GM18519 (cell line): ENCODE results near the gene CDK6.

Experiments
- ATAC-seq: cut with Tn5 transposase; IDR thresholded peaks from one replicate; pipeline ENCODE4 v1.9.1; 2021; ENCODE audit warnings: mild to moderate bottlenecking, moderate library complexity; ENCODE audit not compliant: unreplicated experiment, low FRiP score

Gene CDK6

DNA sequence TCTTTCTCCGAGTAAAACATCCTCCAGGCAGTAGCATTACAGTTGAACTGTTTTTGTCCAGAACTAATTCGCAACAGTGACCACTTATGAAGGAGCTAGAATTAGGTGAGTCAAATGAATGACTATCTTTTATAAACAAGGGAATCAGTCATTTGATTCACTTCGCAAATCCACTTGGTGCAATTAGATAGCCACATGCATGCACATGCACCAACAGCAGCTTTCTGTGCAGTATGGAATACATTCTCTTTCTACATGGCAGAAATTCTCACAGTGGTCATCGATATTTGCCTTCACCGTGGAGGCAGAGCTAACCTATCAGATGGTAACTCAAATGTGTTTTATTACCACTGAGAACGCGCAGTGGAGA is 118.8 kb downstream of the CDK6 start:
- ATAC-seq: no peak

DNA sequence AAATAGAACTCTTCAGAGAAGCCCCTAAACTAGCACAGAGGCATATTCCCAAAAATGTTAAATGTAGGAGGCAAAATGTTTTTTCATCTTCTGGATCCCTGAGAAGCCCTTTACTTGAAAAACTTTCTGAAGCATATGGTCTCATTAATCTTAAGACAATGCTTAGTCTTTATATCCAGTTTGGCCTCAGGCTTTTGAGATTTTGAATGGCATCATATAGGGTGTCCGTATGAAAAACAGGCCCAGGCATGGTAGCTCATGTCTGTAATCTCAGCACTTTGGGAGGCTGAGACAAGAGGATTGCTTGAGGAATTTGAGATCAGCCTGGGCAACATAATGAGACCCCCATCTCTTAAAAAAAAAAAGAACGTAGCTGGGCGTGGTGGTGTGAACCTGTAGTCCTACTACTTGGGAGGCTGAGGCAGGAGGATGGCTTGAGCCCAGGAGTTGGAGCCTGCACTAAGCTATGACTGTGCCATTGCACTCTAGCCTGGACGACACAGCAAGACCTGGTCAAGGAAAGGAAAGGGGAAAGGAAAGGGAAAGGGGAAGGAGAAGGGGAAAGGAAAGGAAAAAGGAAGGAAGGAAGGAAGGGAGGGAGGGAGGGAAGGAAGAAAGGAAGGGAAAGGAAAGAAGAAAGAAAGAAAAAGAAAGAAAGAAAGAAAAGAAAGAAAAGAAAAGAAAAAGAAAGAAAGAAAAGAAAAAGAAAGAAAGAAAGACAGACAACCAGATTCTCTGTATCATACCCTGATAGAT is 119.4 kb downstream of the CDK6 start:
- ATAC-seq: no peak

GRCh38 chr7:92715963-92716362 is 120.4 kb downstream of the CDK6 start:
- no peak for ATAC-seq

DNA sequence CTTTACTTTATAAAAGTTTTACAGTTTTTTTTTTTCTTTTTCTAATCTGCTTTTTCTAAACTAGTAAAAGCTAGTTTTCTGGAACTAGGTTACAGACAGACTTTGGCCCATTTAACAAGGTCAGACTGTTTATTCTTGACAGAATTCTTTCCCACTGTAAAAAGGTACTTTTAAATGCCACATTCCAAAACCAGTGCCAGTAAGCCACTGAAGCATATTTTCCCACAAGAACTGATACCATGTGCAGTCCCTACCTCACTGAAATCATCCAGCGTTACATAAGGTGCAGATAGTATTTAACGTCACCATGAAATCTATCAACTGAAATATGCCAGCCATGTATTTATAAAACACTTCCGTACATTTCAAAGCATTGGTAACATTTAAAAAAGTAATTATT is 121.6 kb downstream of the CDK6 start:
- no peak for ATAC-seq

GRCh38 chr7:92714280-92714679 is 122.1 kb downstream of the CDK6 start:
- ATAC-seq: no peak

DNA sequence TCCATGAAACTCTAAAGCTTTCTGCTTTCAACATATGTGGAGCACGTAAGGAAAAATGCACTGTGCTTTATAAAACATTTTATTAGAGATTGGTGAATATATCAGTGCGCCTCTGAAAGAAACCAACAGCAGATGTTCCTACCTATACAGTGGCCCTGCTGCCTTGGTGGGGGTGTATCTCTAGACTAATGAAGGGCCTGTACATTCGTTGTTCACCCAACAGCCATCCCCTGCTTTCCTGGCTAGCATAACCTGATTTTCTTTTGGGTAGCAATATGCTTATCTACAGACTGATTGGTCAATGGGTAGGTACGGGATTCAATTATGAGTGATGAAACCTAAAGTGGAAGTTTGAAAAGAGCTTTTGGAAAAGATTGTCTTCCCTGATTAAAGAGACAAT is 126.5 kb downstream of the CDK6 start:
- no peak for ATAC-seq

DNA sequence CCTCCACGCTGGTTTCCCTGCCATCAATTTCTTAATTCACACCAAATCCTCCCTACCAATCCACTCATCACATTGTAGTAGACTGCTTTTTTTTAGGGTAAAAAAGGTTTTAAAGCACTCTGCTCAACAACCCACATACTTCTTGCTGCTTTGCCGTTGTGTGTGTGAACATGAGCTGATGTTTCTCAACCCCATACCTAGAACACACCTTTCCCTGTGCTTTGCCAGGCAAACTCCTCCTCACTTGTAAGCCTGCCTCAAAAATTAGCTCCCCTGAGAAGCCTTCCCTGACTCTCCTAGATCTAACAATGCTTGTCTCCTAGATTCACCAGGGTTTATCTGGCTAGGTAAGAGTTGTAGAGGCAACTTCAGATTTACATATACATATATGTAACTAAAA is 127.2 kb downstream of the CDK6 start:
- no peak for ATAC-seq

DNA sequence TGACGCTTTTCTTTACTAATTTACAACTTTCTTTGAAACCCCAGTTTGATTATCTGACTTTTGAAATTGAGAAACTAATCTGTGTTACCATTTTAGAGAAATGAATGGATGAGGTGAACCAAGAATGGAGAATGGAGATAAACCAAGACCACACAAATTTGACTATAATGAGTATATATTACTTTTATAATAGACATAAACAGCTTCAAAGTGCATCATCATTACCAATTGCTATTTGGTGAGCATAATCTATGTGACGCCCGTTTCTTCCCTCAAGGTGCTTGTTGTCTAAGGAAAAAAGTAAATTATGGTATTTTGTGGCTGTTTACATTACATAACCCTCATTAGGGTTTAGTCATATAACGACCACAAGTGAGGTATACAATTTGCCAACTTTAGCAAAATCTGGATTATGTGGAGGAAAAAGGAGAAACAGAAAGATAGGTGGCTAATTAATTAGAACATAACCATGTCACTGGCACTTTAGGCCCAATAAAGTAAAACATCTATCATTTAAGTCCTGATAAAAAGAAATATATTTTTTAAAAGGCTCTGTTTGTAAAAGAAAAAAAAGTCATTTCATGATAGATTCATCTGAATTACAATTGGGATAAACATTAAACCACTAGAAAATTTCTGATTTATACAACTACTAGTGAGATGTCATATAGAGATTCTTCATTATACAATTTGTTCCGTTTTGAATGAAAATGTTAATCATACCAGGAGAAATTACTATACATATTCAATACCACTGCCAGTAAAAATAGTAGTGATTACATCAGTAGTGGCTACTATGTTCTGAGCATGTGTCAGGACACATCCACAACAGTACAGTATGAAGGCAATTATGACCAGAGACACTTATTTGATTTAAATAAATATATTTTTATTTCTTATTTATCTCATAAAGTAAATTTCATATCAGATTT is 128.0 kb downstream of the CDK6 start:
- no peak for ATAC-seq

DNA sequence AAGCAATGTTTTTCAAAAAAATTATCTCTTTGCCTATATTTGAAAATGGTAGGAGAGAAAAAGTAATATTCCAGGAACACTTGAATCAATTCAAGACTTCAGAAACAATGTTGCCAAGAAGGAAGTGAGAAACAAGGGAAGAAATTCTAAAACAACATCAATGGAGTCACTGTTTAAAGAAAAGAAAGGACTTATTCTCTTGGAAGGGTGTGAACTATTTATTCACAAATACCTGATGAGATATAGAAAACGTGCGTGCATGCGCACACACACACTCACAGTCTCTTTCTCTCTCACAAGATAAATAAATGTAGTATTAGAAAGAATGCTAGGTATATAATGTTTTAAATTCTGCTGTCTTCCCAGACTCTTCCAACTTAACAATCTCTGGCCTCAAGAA is 128.9 kb downstream of the CDK6 start:
- ATAC-seq: no peak

DNA sequence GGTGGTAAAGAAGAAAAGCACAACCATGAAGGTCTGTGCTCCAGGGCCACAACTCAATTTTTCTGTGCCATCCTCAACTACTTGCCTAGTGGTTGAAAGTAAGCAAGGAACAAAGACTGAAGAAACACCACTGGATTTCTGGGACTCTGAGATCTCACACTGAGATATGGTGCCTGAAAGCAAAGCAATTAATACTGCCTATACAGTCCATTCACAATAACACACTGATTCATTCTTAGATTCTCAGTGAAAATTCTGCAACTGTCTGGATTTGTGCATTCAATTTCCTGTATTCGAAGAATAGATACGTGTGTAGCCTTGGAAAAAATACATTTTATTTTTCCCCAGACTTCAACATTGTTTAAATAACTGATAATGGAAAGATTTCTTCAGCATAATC is 129.8 kb downstream of the CDK6 start:
- ATAC-seq: no peak

DNA sequence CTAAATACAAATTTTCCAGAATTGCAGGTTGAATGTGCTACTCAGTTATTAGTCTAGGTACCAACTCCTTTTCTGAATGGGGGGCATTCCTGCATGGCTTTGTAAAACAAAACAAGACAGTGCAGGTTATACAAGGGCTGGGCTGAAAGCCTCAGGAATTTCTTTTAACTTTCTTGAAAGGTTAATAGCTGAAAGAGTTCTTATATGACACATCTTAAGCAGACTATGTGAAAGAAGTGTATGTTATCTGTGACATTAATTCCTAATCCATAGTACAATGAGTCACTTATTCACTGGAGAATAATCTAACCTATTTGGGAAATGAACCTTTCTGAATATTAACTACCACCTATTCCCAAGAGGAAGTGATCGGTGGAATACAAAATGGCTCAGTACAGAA is 130.5 kb downstream of the CDK6 start:
- no peak for ATAC-seq

DNA sequence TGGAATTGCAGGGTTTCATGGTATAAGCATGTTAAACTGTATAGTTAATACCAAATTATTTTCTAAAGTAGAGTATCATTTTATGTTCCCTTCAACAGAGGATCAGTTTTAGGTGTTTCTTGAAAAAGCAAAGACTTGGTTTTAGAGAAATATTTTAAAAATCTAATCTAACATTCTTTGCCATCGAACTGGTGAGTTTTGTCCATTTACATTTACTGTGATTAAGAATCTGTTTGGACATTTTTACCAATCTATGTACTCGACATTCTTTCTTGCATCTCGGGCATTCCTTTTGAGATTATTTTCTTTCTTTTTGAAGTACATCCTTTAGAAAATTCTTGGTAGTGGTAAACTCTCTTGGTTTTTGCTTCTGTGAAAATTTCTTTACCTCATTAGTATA is 131.5 kb downstream of the CDK6 start:
- ATAC-seq: no peak

DNA sequence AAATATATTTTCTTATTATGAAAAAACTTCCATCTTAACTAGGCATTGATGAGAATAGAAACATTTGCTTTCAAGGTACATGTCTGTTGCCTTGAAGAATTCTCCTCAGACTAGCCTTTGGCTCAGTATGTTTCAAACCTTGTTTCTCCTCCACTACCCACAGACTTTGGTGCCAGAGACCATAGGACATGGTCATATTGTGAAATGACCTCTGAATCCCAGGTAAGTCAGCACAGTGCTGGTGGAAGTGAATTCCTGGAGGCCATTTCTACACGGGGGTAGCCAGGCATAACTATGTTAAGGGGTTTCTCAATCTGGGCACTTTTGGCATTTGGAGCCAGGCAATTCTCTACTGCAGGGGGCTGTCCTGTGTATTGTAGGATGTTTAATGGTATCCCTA is 133.8 kb downstream of the CDK6 start:
- no peak for ATAC-seq

- no peak for ATAC-seq
Observed at GRCh38 chr7:92699966-92700514, 136.3 kb downstream of the CDK6 start.

GRCh38 chr7:92699560-92699959 is 136.8 kb downstream of the CDK6 start:
- no peak for ATAC-seq

DNA sequence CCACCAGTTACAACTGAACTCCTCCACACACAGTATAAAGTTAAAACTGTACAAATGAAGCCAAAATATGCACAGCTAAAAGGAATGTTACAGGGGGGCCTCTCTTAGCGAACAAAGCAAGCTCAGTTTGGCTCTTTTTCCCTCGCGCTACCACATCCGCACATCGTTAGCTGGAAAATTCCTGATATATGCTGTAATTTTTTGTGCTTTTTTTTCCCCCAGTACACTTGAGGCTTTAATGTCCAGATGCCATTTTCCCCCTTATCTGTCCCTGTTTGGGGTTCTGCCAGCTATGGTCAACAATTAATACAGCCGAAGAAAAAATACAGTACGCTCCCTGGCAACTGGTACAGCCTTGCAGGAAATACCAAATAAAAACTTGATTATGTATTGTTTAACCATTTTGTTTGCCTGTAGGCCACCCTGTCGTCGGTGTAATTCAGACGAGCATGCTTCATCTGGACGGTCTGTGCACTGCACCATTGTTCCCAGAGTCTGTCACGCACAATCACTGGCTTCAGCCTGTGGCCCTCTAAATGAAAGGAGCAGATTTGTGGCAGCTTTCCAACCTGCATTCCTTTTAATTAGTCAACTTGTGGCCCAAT is 138.0 kb downstream of the CDK6 start:
- ATAC-seq: no peak

DNA sequence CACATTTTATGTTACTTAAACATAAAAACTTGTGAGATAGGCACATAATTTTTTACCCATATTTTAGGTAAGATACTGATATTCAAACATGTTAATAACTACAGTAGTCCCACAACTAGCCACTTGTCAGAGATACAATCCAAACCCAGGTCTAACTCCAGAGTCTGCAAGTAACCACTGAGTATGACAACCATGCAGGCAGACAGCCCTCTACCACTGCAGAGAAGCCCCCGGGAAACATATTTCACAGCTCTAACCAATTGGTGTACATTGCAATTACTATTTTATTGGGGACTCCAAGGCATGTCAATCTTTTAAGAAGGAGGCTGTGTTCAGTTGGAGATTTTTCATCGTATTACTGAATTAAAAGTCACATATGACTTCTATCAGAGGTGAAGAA is 139.0 kb downstream of the CDK6 start:
- ATAC-seq: no peak

GRCh38 chr7:92697012-92697411 is 139.4 kb downstream of the CDK6 start:
- no peak for ATAC-seq

GRCh38 chr7:92696584-92696983 is 139.8 kb downstream of the CDK6 start:
- ATAC-seq: no peak

DNA sequence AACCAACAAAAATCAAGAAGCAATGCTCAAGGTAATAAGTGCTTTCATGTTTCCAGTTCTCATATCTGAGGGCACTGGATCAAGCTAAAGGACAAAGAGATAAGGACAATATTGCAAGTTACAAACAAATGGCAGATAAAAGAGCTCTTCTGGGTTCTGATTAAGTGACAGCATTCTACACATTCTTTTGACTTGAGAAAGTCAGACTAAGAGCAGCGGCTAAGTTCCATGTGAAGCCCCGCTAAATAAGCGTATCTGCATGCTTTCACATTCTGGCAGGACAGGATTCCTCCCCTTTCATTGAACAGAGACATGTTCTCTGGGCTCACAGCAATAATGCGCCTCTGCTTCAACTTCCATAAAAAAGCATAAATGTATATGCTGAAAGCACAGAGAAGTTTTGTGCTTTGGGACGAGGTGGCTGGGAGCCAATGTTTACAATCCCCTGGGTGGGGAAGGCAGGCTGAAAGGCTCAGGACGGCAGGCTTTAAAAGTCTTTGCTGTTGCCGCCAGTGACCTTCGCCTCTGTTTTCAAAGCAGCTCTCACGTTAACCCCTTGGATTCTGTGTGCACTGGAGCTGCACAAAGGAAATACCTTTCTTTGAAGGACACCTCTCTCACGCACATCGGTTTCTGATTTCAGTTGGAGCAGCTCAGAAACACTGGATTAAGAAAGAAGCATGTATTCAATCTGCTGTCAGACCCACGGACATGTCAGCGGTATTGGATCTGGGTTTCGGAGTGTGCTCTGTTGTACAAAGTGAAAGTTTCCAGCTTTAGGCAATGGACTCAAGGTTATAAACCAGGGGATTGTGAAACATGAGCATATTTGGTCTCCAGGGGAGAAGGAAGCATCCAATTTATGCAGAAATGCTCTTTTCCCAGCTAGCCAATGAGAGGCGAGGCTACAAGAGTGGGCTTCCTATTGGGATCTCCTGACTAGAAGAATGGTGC is 140.8 kb downstream of the CDK6 start:
- no peak for ATAC-seq
